ENCODE measurements around the gene GNG12. TPM values are rescaled to one million over a fixed set of nuclear protein-coding genes. Genes with fewer than 3 reads are reported as not detected.
A peak's percentile ranks its signal among the peaks of the same experiment; 100 is the strongest.

The GNG12 gene
- total and polyA plus RNA-seq, 9 of the 15 experiments (the other 6 are each of a cell fraction or from before 2014, with no cell fraction given), result 2.6 to 6.0 (median 4.1) TPM

GRCh38 chr1:67835663-67836452, 2.6 kb upstream of the GNG12 start:
- Histone ChIP-seq H3K9ac (ENCODE audit: insufficient read depth in 1 of 2, low read depth in 2 of 2, low read length in 2 of 2) (no peak overlapping the region), H3K9me1 (ENCODE audit: control insufficient read depth, insufficient read depth, low read length) (no peaks in the 10 kb centered on the region), H2AFZ (ENCODE audit: low read depth, low read length) (no peak overlapping the region), H3K27me3 (ENCODE audit: control insufficient read depth in 2 of 2, insufficient read depth in 2 of 2, low read length in 2 of 2) (peaks cover 21 to 29% of the 10 kb centered on the region in 2 experiments), H3K4me3 (no peak overlapping the region), H4K20me1 (replicated peaks; ENCODE audit: control insufficient read depth, insufficient read depth, low read length) (no peaks in the 10 kb centered on the region), H3K4me2 (ENCODE audit: insufficient read depth, low read length) (no peak overlapping the region), H3K4me1 (replicated peaks in 1 of 2; ENCODE audit: control insufficient read depth in 2 of 2, insufficient read depth in 2 of 2, low read length in 2 of 2) (peaks cover 0 to 18% of the 10 kb centered on the region in 2 experiments; a peak in 3 of 5 replicates), H3K36me3 (ENCODE audit: control insufficient read depth, insufficient read depth, low read length) (no peaks in the 10 kb centered on the region), H3K79me2 (ENCODE audit: control insufficient read depth, insufficient read depth, low read length) (no peaks in the 10 kb centered on the region), H3K9me3 (replicated peaks; ENCODE audit: control insufficient read depth, insufficient read depth, low read depth, low read length) (no peaks in the 10 kb centered on the region), H3K27ac (ENCODE audit: extremely low read depth, low read depth, low read length) (no peak overlapping the region)
- POLR2A ChIA-PET, result no interaction called here
- no peak for ATAC-seq
- CTCF ChIA-PET (ENCODE audit: low intra/inter-chr PET ratio), result interaction anchor here (0.6 kb wide), 1 partner anchor 790 kb away, joined by 3 read pairs; no protein-coding TSS in a partner anchor
- in situ Hi-C loops (cut with MboI), result no loop called here
- no peak for TF ChIP-seq ZNF347 (CRISPR knock-in tag; IDR thresholded peaks at IDR 0.05; ENCODE audit: low read depth)
- no peak for TF ChIP-seq CTCF (IDR thresholded peaks at IDR 0.05 in 2 of 3, conservative IDR thresholded peaks at IDR 0.05 in 1 of 3; ENCODE audit: insufficient read depth in 2 of 3, low read depth in 1 of 3, low read length in 3 of 3)
- TF ChIP-seq BCL6 (CRISPR knock-in tag; IDR thresholded peaks at IDR 0.05), result no peak
- no peak for TF ChIP-seq MTA1 (IDR thresholded peaks at IDR 0.05; ENCODE audit: borderline replicate concordance)
- TF ChIP-seq STAT5B (CRISPR knock-in tag; IDR thresholded peaks at IDR 0.05), result no peak
- TF ChIP-seq ZBTB2 (IDR thresholded peaks at IDR 0.05), result no peak
- TF ChIP-seq ZNF696 (CRISPR knock-in tag; conservative IDR thresholded peaks at IDR 0.05), result no peak
- TF ChIP-seq PBX2 (CRISPR knock-in tag; IDR thresholded peaks at IDR 0.05; ENCODE audit: low read depth), result no peak
- peak; percentile 85 for TF ChIP-seq PBX2 (tag; conservative IDR thresholded peaks at IDR 0.05; ENCODE audit: low read depth)
- TF ChIP-seq NONO (IDR thresholded peaks at IDR 0.05; ENCODE audit: low read depth in 2 of 2, low read length in 1 of 2), result no peak
- no peak for TF ChIP-seq KAT7 (CRISPR knock-in tag; IDR thresholded peaks at IDR 0.05; ENCODE audit: borderline replicate concordance)
- TF ChIP-seq PHF21A (IDR thresholded peaks at IDR 0.05; ENCODE audit: borderline replicate concordance, low read depth), result no peak
- no peak for TF ChIP-seq HMGXB4 (CRISPR knock-in tag; IDR thresholded peaks at IDR 0.05)
- TF ChIP-seq MEIS2 (IDR thresholded peaks at IDR 0.05; ENCODE audit: partially characterized antibody), result peak; percentile 62
- no peak for DNase-seq (ENCODE audit: extremely low read depth in 1 of 4, low spot score in 3 of 4)
- intact Hi-C loops (cut with micrococcal nuclease), result no loop called here
- no TSS peak for BruUV-seq (replicated peaks)
- no peak for FAIRE-seq
- WGBS (ENCODE audit: insufficient coverage, low coverage, missing lambda C conversion rate), result 2% methylated on average over 3 of the region's 3 CpGs

Data from K562 (cell line).